ENCODE measurements around the gene CLASP1. TPM values are rescaled to one million over a fixed set of nuclear protein-coding genes. Genes with fewer than 3 reads are reported as not detected.

The CLASP1 gene
- total and polyA plus RNA-seq, 2 of the 8 experiments (the other 6 are each of a cell fraction or from before 2014, with no cell fraction given): 7.3 to 53.9 TPM

- no peak for TF ChIP-seq KDM5A (IDR thresholded peaks at IDR 0.05; ENCODE audit: low read length)
- no peak for TF ChIP-seq JUN (IDR thresholded peaks at IDR 0.05; ENCODE audit: low read depth, low read length)
Observed at GRCh38 chr2:121539750-121540469, 109.4 kb downstream of the CLASP1 start (continued).

All from H1 (cell line).